ENCODE data around the gene WDR90. TPM values are rescaled to one million over a fixed set of nuclear protein-coding genes. Genes with fewer than 3 reads are reported as not detected.
A peak's percentile ranks its signal among the peaks of the same experiment; 100 is the strongest.

WDR90 gene
- total RNA-seq, 2 donors from 2014 or later = 15.8 to 111 TPM

DNA sequence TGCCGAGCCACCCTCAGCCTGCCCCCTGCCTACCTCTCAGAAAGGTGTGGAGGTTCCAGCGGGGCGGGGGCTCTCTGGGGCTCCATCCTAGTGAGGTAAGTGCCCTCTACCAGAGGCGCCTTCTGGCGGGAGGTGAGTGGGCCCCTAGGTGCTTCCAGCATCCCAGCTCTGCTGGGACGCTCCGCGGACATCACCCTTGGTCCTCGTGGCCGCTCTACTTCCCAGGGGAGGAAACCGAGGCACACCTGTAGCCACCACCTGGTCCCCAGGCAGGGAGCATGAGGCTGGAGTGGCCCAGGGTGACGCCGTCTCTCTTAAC is 6.2 kb upstream of the WDR90 start:
- 68 to 79% methylated on average over 4 to 8 of the region's 13 CpGs for WGBS, 2 donors
- no peaks in the 10 kb centered on the region for H3K27me3 ChIP-seq
- no peak for TF ChIP-seq POLR2A (IDR thresholded peaks at IDR 0.05)
- TF ChIP-seq, protein P1, sequence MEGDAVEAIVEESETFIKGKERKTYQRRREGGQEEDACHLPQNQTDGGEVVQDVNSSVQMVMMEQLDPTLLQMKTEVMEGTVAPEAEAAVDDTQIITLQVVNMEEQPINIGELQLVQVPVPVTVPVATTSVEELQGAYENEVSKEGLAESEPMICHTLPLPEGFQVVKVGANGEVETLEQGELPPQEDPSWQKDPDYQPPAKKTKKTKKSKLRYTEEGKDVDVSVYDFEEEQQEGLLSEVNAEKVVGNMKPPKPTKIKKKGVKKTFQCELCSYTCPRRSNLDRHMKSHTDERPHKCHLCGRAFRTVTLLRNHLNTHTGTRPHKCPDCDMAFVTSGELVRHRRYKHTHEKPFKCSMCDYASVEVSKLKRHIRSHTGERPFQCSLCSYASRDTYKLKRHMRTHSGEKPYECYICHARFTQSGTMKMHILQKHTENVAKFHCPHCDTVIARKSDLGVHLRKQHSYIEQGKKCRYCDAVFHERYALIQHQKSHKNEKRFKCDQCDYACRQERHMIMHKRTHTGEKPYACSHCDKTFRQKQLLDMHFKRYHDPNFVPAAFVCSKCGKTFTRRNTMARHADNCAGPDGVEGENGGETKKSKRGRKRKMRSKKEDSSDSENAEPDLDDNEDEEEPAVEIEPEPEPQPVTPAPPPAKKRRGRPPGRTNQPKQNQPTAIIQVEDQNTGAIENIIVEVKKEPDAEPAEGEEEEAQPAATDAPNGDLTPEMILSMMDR (IDR thresholded peaks at IDR 0.05) = no peak
- DNase-seq = peak in 1 of 4 donors; percentile 38
- H3K4me1 ChIP-seq = peaks cover 74% of the 10 kb centered on the region
- H3K27ac ChIP-seq = peak overlapping the region; percentile 84 to 97 (median 91)
- H3K4me3 ChIP-seq = no peak overlapping the region
- no peaks in the 10 kb centered on the region for H3K9me3 ChIP-seq
- ATAC-seq = no peak
- H3K36me3 ChIP-seq (replicated peaks in 1 of 2; ENCODE audit: insufficient read depth in 1 of 2, low read depth in 2 of 2) = no peaks in the 10 kb centered on the region
- intact Hi-C loops (cut with DNase I) = no loop called here

DNA sequence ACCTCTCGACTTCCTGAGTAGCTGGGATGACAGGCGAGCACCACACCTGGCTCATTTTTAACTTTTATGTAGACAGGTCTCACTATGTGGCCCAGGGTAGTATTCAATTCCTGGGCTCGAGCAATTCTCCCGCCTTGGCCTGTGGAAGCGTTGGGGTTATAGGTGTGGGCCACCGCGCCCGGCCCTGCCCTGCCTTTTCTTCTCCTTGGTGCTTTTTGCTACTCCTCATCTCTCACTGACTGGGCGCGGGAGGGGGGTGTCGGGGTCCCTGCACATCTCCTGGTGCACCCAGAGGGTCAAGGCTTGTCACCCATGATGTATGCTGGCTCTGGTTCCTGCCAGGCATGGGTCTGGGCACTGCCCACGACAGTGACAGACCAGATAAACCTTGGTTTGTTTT is 4.6 kb upstream of the WDR90 start:
- no peak for ATAC-seq
- H3K4me3 ChIP-seq = no peak overlapping the region
- intact Hi-C loops (cut with DNase I) = no loop called here

DNA sequence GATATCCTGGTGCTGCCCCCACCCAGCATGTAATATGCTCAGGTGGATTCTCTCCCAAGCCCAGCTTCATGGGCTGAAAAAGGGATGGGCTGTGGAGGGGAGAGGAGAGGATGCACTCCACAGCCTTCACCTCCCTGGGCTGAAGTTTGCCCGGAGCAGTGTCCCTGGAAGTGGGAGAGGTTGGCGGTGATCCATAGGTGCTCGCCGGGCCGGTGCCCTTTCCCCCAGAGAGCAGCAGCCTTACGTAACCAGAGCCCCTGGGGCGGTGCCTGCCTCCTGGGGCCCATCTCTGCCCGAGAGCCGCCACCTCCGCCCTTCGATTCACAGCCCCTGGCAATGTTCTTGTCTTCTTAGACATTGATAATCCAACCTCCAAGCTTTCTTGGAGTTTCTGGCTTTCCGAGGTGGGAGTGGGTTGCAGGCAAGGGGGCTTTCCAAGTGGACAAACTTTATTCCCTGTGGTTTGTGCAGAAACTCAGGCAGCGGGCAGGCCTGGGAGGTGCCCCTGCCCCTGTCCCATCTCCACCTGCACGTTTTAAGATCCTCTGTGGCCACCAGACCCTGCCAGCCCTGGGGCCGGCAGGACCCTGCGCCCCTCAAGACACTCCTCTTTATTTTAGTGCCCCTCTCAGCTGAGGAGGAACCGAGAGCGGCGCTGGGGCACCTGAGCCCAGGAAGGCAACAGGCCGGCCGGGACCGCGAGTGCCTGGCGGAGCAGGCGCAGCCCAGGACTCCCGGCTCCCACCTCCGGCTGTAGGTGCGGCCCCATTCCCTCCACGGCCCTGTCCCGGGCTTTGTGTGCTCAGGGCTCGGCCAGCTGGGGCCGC is 3.1 kb upstream of the WDR90 start:
- intact Hi-C loops (cut with DNase I) = no loop called here
- ATAC-seq = no peak
- WGBS, 2 donors = 71% methylated on average over 25 to 30 of the region's 32 CpGs
- Histone ChIP-seq H3K36me3 (replicated peaks in 1 of 2; ENCODE audit: insufficient read depth in 1 of 2, low read depth in 2 of 2) (no peaks in the 10 kb centered on the region), H3K4me3 (no peak overlapping the region), H3K9me3 (no peaks in the 10 kb centered on the region), H3K27ac (peak overlapping the region; percentile 92 to 96 (median 95)), H3K4me1 (peaks cover 89% of the 10 kb centered on the region), H3K27me3 (no peaks in the 10 kb centered on the region)
- TF ChIP-seq, protein P1 (IDR thresholded peaks at IDR 0.05) = no peak
- no peak for TF ChIP-seq POLR2A (IDR thresholded peaks at IDR 0.05)
- peak in 2 of 4 donors; percentile 69 to 75 for DNase-seq

More for the DNA sequence above, 4.6 kb upstream of the WDR90 start:
- no peak for DNase-seq
- Histone ChIP-seq H3K4me1 (peaks cover 83% of the 10 kb centered on the region), H3K27me3 (no peaks in the 10 kb centered on the region), H3K36me3 (replicated peaks in 1 of 2; ENCODE audit: insufficient read depth in 1 of 2, low read depth in 2 of 2) (no peaks in the 10 kb centered on the region), H3K27ac (peak overlapping the region in 2 of 4 donors; percentile 95 to 96), H3K9me3 (no peaks in the 10 kb centered on the region)
- 87 to 88% methylated on average over 6 to 12 of the region's 12 CpGs for WGBS, 2 donors
- TF ChIP-seq, protein P1 (IDR thresholded peaks at IDR 0.05) = no peak
- TF ChIP-seq POLR2A (IDR thresholded peaks at IDR 0.05) = no peak

DNA sequence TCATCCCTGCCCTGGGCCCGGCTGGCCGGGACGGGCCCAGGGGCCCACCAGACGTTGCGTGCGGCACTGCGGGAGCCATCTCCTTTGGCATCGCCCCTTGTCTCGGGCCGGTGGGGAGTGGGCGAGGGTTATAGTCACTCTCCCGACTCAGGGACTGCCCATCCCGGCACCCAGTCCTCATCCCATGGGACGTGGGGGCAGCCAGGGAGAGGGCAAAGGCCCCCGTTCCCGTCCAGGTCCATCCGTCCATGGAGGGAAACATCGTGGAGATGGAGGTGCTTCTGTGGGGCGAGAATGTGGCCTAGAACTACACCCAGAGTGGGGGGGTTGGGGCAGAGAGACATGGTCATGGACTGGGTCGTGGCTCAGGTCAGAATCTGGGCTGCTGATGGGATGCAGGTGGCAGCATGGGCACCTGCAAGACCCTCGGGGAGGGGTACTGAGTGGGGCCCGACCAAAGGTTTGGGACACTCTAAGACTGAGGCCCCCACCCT is 2.4 kb upstream of the WDR90 start:
- TF ChIP-seq POLR2A (IDR thresholded peaks at IDR 0.05) = no peak
- TF ChIP-seq, protein P1 (IDR thresholded peaks at IDR 0.05) = no peak
- peak overlapping the region; percentile 92 to 96 (median 95) for H3K27ac ChIP-seq
- ATAC-seq (no peak), DNase-seq (no peak)
- H3K4me3 ChIP-seq = no peak overlapping the region
- WGBS, 2 donors = 71 to 80% methylated on average over 9 to 18 of the region's 22 CpGs
- H3K36me3 ChIP-seq (replicated peaks in 1 of 2; ENCODE audit: insufficient read depth in 1 of 2, low read depth in 2 of 2) = no peaks in the 10 kb centered on the region
- no peaks in the 10 kb centered on the region for H3K9me3 ChIP-seq
- intact Hi-C loops (cut with DNase I) = no loop called here
- no peaks in the 10 kb centered on the region for H3K27me3 ChIP-seq
- H3K4me1 ChIP-seq = peaks cover 82% of the 10 kb centered on the region

Data from body of pancreas (tissue), 4 donors.